Measurements from ENCODE around the gene MGST1. TPM values are rescaled to one million over a fixed set of nuclear protein-coding genes. Genes with fewer than 3 reads are reported as not detected.
A peak's percentile ranks its signal among the peaks of the same experiment; 100 is the strongest.

MGST1 gene, protein sequence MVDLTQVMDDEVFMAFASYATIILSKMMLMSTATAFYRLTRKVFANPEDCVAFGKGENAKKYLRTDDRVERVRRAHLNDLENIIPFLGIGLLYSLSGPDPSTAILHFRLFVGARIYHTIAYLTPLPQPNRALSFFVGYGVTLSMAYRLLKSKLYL
- total RNA-seq (100 to 1,000 TPM in 1 of 2 donors, 10 to 100 TPM in 1; 84.6 to 274 TPM), polyA plus RNA-seq (1,000 to 10,000 TPM; 1,812 to 2,615 TPM)

DNA sequence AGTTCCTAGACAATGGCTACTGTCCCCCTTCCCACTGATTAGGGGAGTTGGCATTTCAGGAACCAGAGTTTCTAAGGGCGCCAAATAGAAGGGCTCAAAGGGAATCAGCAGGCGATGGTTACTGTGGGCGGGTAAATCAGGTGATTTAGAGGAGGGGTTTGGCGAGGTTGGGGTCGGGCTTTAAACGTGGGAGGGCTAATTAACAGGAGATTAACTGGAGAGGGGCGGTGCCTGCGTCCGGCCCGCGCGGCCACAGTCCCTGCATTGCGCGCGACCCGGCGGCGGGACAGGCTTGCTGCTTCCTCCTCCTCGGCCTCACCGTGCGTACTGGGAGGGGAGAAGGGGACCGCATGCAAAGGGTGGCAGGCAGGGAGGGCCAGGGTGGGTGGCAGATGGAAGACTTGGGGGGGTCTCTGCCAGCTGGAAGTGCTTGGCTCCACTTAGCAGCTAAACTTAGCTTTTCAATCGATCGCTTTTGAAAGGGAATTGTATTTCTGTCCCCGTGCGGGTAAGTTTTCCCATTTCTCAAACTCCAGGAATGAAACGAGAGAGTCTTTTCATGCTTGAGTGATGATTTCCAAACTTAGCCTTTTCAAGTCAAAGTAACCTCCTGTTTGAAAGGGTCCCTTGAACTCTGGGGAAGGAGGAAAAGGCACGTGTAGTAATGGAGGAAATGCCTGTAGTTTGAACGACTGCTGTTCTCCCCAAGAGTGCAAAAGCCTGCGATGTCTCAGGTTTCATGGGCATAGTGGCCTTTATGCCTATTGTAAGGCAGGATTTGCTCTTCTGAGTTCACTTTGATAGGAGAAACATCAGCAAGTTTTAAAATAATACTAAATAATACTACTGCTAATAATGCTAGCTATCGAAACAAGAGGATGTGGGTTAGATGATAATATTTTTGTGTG lies at the start of gene MGST1:
Gene MGST1 (plus strand): TSS at position 255 of the 908 bp plus-strand sequence. CDS start 6,608 bp downstream, outside the sequence.
- H3K4me3 ChIP-seq (ENCODE audit: low read depth in 1 of 3, low read length in 3 of 3): peak within 1 kb of the TSS; percentile 66 to 96 (median 86)
- H3K9me3 ChIP-seq (ENCODE audit: control insufficient read depth in 4 of 4, low read length in 3 of 4): peaks cover 0 to 1% (median 0%) of the 10 kb centered on the region in 4 donors
- peak within 1 kb of the TSS; percentile 93 to 98 for H3K9ac ChIP-seq (ENCODE audit: low read depth in 1 of 2, low read length in 2 of 2)
- H3K27me3 ChIP-seq (ENCODE audit: control insufficient read depth in 4 of 4, insufficient read depth in 4 of 4, low read length in 3 of 4): no peaks in the 10 kb centered on the region
- H3K36me3 ChIP-seq (ENCODE audit: control insufficient read depth in 4 of 4, insufficient read depth in 3 of 4, low read depth in 1 of 4, low read length in 3 of 4): peaks cover 0 to 3% (median 1%) of the 10 kb centered on the region in 4 donors
- peaks cover 0 to 47% (median 23%) of the 10 kb centered on the region in 4 donors for H3K4me1 ChIP-seq (ENCODE audit: control insufficient read depth in 4 of 4, insufficient read depth in 4 of 4, low read length in 3 of 4)
- peak within 1 kb of the TSS; percentile 84 to 93 for H3K27ac ChIP-seq (ENCODE audit: low read depth in 1 of 2, low read length in 2 of 2)
- 2% methylated on average over 31 of the region's 31 CpGs for WGBS
- TF ChIP-seq RAD21 (IDR thresholded peaks at IDR 0.05): peak in 1 of 2 donors; percentile 20
- peak; percentile 7 to 51 for TF ChIP-seq RXRA (IDR thresholded peaks at IDR 0.05)
- no peak for TF ChIP-seq NR2F2 (IDR thresholded peaks at IDR 0.05)
- TF ChIP-seq HNF4G (IDR thresholded peaks at IDR 0.05): no peak
- TF ChIP-seq FOXA2 (IDR thresholded peaks at IDR 0.05): no peak
- TF ChIP-seq JUND (IDR thresholded peaks at IDR 0.05): peak in 1 of 2 donors; percentile 7
- TF ChIP-seq SP1 (IDR thresholded peaks at IDR 0.05): peak; percentile 76
- no peak for TF ChIP-seq EGR1 (IDR thresholded peaks at IDR 0.05; ENCODE audit: low read depth in 2 of 2)
- peak; percentile 98 for TF ChIP-seq TAF1 (conservative IDR thresholded peaks at IDR 0.05)
- TF ChIP-seq REST (IDR thresholded peaks at IDR 0.05): peak; percentile 88
- peak; percentile 77 for TF ChIP-seq YY1 (IDR thresholded peaks at IDR 0.05)
- no peak for TF ChIP-seq MAX (IDR thresholded peaks at IDR 0.05)
- TF ChIP-seq FOXA1 (IDR thresholded peaks at IDR 0.05): no peak
- TF ChIP-seq, protein P1, sequence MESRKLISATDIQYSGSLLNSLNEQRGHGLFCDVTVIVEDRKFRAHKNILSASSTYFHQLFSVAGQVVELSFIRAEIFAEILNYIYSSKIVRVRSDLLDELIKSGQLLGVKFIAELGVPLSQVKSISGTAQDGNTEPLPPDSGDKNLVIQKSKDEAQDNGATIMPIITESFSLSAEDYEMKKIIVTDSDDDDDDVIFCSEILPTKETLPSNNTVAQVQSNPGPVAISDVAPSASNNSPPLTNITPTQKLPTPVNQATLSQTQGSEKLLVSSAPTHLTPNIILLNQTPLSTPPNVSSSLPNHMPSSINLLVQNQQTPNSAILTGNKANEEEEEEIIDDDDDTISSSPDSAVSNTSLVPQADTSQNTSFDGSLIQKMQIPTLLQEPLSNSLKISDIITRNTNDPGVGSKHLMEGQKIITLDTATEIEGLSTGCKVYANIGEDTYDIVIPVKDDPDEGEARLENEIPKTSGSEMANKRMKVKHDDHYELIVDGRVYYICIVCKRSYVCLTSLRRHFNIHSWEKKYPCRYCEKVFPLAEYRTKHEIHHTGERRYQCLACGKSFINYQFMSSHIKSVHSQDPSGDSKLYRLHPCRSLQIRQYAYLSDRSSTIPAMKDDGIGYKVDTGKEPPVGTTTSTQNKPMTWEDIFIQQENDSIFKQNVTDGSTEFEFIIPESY (IDR thresholded peaks at IDR 0.05): no peak
- no peak for TF ChIP-seq HNF4A (conservative IDR thresholded peaks at IDR 0.05)
- no peak for TF ChIP-seq GABPA (IDR thresholded peaks at IDR 0.05 in 1 of 2, conservative IDR thresholded peaks at IDR 0.05 in 1 of 2)
- TF ChIP-seq, protein P2, sequence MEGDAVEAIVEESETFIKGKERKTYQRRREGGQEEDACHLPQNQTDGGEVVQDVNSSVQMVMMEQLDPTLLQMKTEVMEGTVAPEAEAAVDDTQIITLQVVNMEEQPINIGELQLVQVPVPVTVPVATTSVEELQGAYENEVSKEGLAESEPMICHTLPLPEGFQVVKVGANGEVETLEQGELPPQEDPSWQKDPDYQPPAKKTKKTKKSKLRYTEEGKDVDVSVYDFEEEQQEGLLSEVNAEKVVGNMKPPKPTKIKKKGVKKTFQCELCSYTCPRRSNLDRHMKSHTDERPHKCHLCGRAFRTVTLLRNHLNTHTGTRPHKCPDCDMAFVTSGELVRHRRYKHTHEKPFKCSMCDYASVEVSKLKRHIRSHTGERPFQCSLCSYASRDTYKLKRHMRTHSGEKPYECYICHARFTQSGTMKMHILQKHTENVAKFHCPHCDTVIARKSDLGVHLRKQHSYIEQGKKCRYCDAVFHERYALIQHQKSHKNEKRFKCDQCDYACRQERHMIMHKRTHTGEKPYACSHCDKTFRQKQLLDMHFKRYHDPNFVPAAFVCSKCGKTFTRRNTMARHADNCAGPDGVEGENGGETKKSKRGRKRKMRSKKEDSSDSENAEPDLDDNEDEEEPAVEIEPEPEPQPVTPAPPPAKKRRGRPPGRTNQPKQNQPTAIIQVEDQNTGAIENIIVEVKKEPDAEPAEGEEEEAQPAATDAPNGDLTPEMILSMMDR (IDR thresholded peaks at IDR 0.05; ENCODE audit: low read depth, low read length, missing input control): no peak
- TF ChIP-seq ATF3 (IDR thresholded peaks at IDR 0.05): no peak
- peak; percentile 76 for DNase-seq (ENCODE audit: low spot score)
